IgD-negative memory B cell (primary cell): ENCODE measurements around the gene SLC25A19. TPM values are rescaled to one million over a fixed set of nuclear protein-coding genes. Genes with fewer than 3 reads are reported as not detected.
A peak's percentile ranks its signal among the peaks of the same experiment; 100 is the strongest.
"Not testable (repeated sequence)": the region's sequence is repeated elsewhere in the genome, so short reads cannot be mapped to it uniquely, and the experiment has no call there.

Experiments used
- H3K27ac Mint-ChIP-seq, 3 donors: one replicate each; pipeline ENCODE4 v1.8.0; 2020 to 2022; ENCODE audit warnings: mild to moderate bottlenecking in 3 of 3, mixed read lengths in 3 of 3, moderate library complexity in 1 of 3
- H3K27me3 Mint-ChIP-seq: one replicate; pipeline ENCODE4 v1.8.0; 2021; ENCODE audit warnings: mixed read lengths
- H3K36me3 Mint-ChIP-seq: one replicate; pipeline ENCODE4 v1.8.0; 2020; ENCODE audit warnings: mild to moderate bottlenecking, mixed read lengths
- H3K4me1 Mint-ChIP-seq, 3 donors: one replicate each; pipeline ENCODE4 v1.8.0; 2020 to 2022; ENCODE audit warnings: mixed read lengths in 3 of 3, mild to moderate bottlenecking in 1 of 3
- H3K4me3 Mint-ChIP-seq, 4 donors: one replicate each; pipeline ENCODE4 v1.8.0; 2020 to 2022; ENCODE audit warnings: mild to moderate bottlenecking in 4 of 4, mixed read lengths in 4 of 4, moderate library complexity in 3 of 4
- H3K9me3 Mint-ChIP-seq, 3 donors: one replicate each; pipeline ENCODE4 v1.8.0; 2020 to 2021; ENCODE audit warnings: mixed read lengths in 3 of 3, mild to moderate bottlenecking in 1 of 3
- polyA plus RNA-seq: library from polyadenylated mRNA; unstranded; fragments of 300-500 nt; fragmentation: Illumina TruSeq; gene quantifications from one replicate; pipeline ENCODE4 v1.2.3, GENCODE V29; 2021

SLC25A19 gene
- polyA plus RNA-seq, 1 donor from 2014 or later, result 22.0 TPM

DNA sequence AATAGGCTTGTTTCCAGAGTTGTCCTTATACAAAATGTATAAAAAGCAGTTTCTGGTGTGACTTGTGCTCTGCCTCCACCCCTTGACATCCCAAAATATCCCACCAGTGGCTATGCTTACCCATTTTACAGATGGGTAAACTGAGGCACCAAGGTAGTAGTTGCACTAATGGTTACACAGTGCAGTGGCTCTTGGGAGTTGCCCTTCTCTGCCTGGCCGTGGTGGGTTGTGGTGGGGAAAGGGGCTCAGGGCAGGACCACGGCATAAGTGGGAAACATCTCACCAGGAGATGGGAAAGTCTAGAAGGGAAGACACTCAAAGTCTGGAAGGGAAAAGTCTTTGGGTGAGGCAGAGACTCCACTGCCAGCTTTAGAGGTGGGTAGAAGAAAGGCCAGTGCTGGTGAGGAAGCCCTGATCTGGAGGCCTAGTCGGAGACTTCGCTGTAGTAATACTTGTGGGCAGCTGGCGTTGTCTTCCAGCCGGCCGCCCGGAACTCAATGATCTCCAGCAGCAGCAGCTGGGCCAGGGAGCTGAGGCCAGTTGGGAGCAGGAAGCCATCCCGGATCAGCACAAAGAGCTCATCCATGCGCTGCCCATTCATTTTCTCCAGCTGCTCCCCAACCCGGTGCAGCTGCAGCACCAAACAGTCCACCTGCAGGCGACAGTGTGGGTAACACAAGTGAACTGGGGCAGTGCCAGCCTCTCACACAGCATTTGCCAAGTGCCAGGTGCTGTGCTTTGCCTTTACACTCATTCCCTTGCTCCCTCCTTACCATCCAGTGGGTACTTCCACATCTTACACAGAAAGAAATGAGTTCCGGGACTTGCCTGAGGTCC lies 22.7 kb downstream of the SLC25A19 start:
- peaks cover 3% of the 10 kb centered on the region for H3K36me3 Mint-ChIP-seq
- no peaks in the 10 kb centered on the region for H3K9me3 Mint-ChIP-seq
- no peaks in the 10 kb centered on the region for H3K27me3 Mint-ChIP-seq
- H3K4me3 Mint-ChIP-seq, result peak overlapping the region in 1 of 4 donors; percentile 79
- H3K27ac Mint-ChIP-seq, result peak overlapping the region in 2 of 3 donors; percentile 55 to 75
- peaks cover 13 to 20% (median 16%) of the 10 kb centered on the region in 3 donors for H3K4me1 Mint-ChIP-seq

DNA sequence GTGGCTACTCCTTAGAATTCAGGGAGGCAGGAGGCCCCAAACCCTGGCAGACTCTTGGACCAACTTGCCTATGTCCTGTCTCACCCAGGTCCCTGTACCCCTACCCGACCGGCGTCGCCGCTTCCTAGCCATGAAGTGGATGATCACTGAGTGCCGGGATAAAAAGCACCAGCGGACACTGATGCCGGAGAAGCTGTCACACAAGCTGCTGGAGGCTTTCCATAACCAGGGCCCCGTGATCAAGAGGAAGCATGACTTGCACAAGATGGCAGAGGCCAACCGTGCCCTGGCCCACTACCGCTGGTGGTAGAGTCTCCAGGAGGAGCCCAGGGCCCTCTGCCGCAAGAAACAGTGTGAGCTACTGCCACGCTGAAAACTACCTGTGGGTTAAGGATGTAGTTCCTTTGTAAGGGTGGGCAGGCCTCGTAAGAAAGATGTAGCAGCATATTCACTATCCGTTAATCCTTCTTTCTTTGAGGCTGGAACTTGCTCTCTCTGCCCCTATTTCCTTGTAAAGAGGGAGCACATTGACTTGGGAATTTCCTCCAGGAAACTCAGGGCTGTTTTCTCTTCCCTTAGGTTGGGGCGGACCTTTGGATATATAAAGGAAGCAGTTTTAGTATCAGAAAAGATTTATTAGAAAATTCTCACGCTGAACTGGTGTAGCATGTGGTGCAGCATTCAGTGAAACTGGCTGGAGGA lies 23.5 kb downstream of the SLC25A19 start:
- H3K36me3 Mint-ChIP-seq, result peaks cover 3% of the 10 kb centered on the region
- peaks cover 13 to 26% (median 18%) of the 10 kb centered on the region in 3 donors for H3K4me1 Mint-ChIP-seq
- H3K9me3 Mint-ChIP-seq, result no peaks in the 10 kb centered on the region
- H3K4me3 Mint-ChIP-seq, result peak overlapping the region in 1 of 4 donors; percentile 79
- no peaks in the 10 kb centered on the region for H3K27me3 Mint-ChIP-seq
- peak overlapping the region in 1 of 3 donors; percentile 75 for H3K27ac Mint-ChIP-seq

DNA sequence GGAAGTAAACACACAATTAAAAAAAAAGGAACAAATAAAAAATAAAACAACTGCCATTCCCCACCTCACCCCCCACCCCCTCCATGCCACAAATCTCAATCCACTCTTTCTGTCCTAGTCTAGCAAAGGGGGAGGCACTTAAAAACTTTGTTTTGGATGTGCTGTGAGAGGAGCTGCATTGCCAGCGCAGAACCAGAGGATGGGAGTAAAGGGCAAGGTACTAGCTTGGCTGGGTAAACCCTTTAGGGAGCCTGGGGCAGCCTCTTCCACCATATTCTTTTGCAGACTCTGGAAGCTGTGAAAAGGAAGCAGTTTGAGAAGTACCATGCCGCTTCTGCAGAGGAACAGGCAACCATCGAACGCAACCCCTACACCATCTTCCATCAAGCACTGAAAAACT lies 26.2 kb downstream of the SLC25A19 start:
- H3K4me3 Mint-ChIP-seq, result peak overlapping the region; percentile 47 to 98 (median 88)
- peak overlapping the region in 2 of 3 donors; percentile 99 to 100 for H3K27ac Mint-ChIP-seq
- H3K9me3 Mint-ChIP-seq, result no peaks in the 10 kb centered on the region
- H3K36me3 Mint-ChIP-seq, result peaks cover 3% of the 10 kb centered on the region
- no peaks in the 10 kb centered on the region for H3K27me3 Mint-ChIP-seq
- peaks cover 26 to 33% (median 28%) of the 10 kb centered on the region in 3 donors for H3K4me1 Mint-ChIP-seq

DNA sequence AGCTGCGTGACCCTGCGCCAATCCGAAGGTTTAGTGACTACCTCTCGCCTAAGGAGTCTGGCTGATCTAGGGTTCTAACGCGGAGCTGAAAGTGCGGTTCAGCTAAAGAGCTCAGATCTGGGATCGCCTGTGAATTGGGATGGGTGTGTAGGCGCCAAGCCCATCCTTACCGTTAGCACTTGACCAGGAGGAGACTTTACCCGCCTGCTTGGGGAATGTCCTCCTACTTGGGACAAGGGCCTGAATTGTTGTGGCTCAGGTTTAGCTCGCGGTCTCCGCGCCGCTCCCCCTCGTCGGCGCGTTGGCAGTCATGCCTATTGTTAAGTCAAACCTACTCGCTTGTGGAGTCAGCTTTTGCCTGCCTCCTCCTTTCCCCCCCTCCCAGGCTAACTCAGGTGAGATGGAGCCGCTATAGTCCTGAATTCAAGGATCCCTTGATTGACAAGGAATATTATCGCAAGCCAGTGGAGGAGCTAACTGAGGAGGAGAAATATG lies 27.1 kb downstream of the SLC25A19 start:
- H3K27ac Mint-ChIP-seq, result peak overlapping the region; percentile 99 to 100 (median 100)
- peaks cover 27 to 33% (median 33%) of the 10 kb centered on the region in 3 donors for H3K4me1 Mint-ChIP-seq
- peak overlapping the region; percentile 97 to 100 (median 99) for H3K4me3 Mint-ChIP-seq
- H3K9me3 Mint-ChIP-seq, result no peaks in the 10 kb centered on the region
- peaks cover 3% of the 10 kb centered on the region for H3K36me3 Mint-ChIP-seq
- H3K27me3 Mint-ChIP-seq, result no peaks in the 10 kb centered on the region

DNA sequence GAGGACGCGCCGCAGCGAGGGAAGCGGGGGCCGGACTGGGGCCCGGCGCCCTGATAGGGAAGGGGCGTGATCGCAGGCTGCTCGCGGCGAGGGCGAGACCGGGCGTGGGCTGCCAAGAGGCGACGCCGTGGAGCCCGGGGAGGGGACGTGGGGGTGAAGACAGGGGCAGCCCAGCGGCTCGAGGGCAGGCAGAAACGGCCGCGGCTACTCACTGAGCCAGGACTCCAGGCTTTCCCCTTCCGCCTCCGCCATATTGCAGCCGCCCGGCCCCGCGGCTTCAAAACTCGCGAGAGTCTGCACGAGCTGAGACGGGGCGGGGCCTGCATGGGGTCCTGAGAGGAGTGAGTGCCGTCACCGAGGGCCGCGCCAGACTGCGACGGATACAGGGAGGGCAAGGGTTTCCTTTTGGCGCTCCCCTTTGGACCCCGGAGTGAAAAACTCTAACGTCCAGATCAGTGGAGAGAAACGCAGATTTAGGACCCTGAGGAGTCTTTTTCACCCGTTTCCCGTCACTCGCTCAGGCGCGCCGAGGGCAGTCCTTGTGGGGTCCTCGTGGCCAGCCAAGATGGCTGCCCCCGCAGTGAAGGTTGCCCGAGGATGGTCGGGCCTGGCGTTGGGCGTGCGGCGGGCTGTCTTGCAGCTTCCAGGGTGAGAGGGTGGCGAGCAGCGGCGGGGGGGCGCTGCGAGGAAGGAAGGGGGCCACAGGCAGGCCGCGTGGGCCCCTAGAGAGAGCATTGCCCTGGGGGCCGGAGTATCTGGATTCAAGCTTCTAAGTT lies 27.7 kb downstream of the SLC25A19 start, which contains the start of the genes GGA3 and MRPS7:
GGA3 (minus strand) TSS at position 271 of the 776 bp plus-strand sequence; CDS start at position 252, 19 bp downstream.
MRPS7 (plus strand) TSS at position 544 of the 776 bp plus-strand sequence; CDS start at position 566, 22 bp downstream.
- Mint-ChIP-seq H3K4me3 (peak within 1 kb of the TSS; percentile 97 to 100 (median 99)), H3K27me3 (no peaks in the 10 kb centered on the region), H3K4me1 (peaks cover 30 to 37% (median 33%) of the 10 kb centered on the region in 3 donors), H3K27ac (peak within 1 kb of the TSS; percentile 99 to 100 (median 100)), H3K9me3 (no peaks in the 10 kb centered on the region), H3K36me3 (no peaks in the 10 kb centered on the region)

DNA sequence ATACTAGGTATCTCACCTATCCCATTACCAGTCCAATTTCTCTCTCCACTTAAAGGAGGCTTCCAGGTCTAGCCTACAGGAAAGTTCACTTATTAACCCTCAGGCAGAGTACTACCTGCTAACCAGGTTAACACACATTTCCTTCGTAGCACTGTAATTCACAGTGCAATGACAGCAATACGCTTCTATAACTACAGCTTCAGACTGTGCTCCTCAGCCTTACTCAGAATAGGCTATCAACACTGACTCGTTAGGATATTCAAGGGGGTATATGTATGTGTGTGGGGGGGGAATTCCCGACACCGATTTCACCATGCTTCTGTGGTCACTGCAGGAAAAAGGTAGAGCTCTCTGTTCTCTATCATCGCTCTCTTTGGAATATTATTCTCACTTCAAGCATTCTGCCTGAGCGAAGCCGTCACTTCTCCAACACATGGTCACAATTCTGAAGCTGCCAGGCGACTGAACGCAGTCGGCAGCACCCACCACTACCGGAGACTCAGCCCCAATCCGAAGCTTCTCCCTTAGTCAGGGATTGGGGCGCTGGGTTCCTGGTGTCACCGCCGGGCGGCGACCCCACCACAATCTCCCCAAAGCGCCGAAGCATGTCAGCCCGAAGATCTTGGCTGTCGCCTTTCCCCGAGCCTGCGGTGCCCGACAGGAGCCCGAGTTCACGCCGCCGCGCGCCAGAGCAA lies 28.4 kb downstream of the SLC25A19 start:
- H3K4me3 Mint-ChIP-seq, result peak overlapping the region; percentile 97 to 100 (median 99)
- H3K36me3 Mint-ChIP-seq, result no peaks in the 10 kb centered on the region
- H3K27me3 Mint-ChIP-seq, result no peaks in the 10 kb centered on the region
- H3K9me3 Mint-ChIP-seq, result no peaks in the 10 kb centered on the region
- peaks cover 33 to 40% (median 37%) of the 10 kb centered on the region in 3 donors for H3K4me1 Mint-ChIP-seq
- H3K27ac Mint-ChIP-seq, result peak overlapping the region; percentile 99 to 100 (median 100)

DNA sequence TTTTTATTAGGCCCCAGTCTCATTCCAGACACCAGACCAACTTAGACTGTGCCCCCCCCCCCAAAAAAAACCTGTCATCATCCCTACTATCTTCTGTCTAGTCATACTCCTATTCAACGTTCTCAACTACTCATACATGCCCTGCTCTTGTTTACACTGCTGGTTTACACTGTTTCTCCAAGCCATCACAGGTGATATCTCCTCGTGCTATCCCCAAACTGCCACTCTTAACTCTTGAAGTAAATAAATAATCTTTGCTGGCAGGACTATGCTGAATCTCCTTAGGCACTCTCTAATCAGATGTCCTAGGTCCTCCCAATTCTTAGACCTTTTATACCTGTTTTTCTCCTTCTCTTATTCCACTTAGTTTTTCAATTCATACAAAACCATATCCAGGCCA lies 32.0 kb downstream of the SLC25A19 start:
- not testable (repeated sequence) for H3K27me3 Mint-ChIP-seq, H3K9me3 Mint-ChIP-seq, H3K36me3 Mint-ChIP-seq
- H3K4me1 Mint-ChIP-seq, result peaks cover 43 to 53% (median 44%) of the 10 kb centered on the region in 3 donors
- H3K27ac Mint-ChIP-seq, result peak overlapping the region in 2 of 3 donors; percentile 65 to 75
- peak overlapping the region in 1 of 4 donors; percentile 58 for H3K4me3 Mint-ChIP-seq

DNA sequence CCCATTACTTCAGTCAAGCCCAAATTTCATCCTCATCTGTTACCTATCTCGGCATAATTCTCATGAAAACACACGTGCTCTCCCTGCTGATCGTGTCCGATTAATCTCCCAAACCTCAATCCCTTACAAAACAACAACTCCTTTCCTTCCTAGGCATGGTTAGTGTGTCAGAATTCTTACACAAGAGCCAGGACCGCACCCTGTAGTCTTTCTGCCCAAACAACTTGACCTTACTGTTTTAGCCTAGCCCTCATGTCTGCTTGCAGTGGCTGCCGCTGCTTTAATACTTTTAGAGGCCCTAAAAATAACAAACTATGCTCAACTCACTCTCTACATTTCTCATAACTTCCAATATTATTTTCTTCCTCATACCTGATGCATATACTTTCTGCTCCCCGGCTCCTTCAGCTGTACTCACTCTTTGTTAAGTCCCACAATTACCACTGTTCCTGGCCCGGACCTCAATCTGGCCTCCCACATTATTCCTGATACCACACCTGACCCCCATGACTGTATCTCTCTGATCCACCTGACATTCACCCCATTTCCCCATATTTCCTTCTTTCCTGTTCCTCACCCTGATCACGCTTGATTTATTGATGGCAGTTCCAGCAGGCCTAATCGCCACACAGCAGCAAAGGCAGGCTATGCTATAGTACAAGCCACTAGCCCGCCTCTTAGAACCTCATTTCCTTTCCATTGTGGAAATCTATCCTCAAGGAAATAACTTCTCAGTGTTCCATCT lies 33.1 kb downstream of the SLC25A19 start:
- H3K36me3 Mint-ChIP-seq, H3K4me3 Mint-ChIP-seq, H3K27me3 Mint-ChIP-seq, H3K9me3 Mint-ChIP-seq: not testable (repeated sequence)
- peak overlapping the region; percentile 18 to 75 (median 45) for H3K27ac Mint-ChIP-seq
- H3K4me1 Mint-ChIP-seq, result peaks cover 41 to 62% (median 52%) of the 10 kb centered on the region in 3 donors

DNA sequence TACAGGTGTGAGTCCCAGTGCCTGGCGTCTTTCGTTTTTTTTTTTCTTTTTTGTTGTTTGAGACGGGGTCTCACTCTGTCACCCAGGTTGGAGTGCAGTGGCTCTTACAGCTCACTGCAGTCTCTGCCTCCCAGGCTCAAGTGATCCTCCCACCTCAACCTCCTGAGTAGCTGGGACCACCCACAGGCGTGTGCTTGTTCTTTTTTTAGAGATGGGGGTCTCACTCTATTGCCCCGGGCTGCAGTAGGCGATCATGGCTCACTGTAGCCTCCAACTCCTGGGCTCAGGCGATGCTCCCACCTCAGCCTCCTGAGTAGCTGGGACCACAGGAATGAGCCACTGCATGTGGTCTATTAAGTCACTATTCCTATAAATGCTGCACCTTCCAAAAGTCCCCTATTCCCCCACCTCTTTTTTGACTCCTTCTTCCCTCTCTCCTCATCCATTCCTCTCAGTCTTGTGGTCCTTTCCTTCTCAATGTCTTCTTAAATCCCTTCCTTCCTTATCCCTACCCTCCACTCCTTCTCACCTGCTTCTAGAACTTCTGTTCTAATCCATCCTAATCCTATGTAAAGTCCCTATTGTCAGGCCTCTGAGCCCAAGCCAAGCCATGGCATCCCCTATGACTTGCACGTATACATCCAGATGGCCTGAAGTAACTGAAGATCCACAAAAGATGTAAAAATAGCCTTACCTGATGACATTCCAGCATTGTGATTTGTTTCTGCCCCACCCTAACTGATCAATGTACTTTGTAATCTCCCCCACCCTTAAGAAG lies 37.0 kb downstream of the SLC25A19 start:
- Mint-ChIP-seq H3K4me3 (peak overlapping the region in 3 of 4 donors; percentile 32 to 84 (median 82)), H3K9me3 (no peaks in the 10 kb centered on the region), H3K36me3 (no peaks in the 10 kb centered on the region), H3K27me3 (no peaks in the 10 kb centered on the region), H3K4me1 (peaks cover 35 to 50% (median 47%) of the 10 kb centered on the region in 3 donors), H3K27ac (peak overlapping the region; percentile 90 to 92 (median 90))

DNA sequence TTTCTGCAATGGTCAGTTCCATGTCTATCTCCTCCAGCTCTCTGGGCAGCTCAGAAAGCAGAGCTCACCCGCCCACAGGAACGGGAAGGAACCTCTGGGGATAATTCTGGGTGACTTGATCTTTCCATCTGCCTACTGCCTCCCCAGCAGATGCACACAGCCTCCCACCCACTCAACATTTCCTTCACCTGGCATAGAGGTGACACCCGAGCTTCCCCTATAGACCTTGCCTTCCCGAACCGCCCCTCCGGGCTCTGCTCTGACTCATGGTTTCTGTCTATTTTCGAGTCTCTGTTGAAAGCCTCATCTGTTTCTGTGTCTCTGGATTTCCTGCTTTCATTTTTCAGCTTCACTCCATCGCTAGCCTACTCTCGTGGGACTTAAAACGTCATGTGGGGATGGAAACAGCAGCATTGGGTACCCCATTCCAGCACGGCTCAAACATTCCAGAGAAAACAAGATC lies 39.2 kb downstream of the SLC25A19 start:
- Mint-ChIP-seq H3K27ac (peak overlapping the region; percentile 85 to 92 (median 88)), H3K9me3 (no peaks in the 10 kb centered on the region), H3K27me3 (no peaks in the 10 kb centered on the region), H3K36me3 (no peaks in the 10 kb centered on the region), H3K4me1 (peaks cover 33 to 46% (median 42%) of the 10 kb centered on the region in 3 donors), H3K4me3 (peak overlapping the region; percentile 31 to 90 (median 78))

DNA sequence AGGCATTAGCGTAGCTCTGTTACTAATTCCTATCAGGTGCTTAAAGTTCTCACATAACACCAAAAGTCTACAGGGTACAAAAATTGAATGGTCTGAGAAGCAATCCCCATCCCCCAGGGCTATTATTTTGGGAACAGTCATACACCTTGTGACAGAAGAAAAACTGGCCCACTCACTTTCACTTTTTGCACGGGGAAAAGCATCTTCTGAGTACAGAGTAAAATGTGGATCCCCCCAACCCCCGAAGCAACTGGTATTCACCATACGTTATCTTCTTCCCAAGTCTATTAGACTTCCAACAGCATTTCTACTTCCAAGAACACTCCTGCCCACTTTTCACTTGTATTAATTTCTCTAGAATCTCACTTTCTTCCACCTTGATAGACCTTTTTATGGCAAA lies 39.7 kb downstream of the SLC25A19 start:
- Mint-ChIP-seq H3K4me1 (peaks cover 36 to 50% (median 43%) of the 10 kb centered on the region in 3 donors), H3K27me3 (no peaks in the 10 kb centered on the region), H3K27ac (peak overlapping the region; percentile 85 to 92 (median 88)), H3K4me3 (peak overlapping the region in 3 of 4 donors; percentile 70 to 90 (median 85)), H3K36me3 (peaks cover under 1% of the 10 kb centered on the region), H3K9me3 (no peaks in the 10 kb centered on the region)

DNA sequence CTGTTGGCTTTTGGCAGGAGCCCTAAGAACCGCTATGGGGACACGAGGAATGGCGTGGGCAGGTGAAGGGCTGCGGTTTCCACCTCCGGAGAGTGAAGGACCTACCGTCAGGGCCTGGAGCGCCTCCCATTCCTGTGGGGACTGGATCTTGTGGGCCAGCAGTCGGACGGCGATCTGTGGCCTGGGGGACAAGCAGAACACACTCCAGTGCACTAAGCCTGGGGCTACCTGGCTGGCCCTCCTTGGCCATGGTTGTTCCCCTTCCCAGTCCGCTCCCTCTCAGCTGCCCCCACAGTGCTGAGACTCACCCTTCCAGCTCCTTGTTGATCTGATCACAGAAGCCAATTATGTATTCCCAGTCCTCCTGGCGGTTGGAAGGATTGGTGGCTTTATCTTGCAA lies 42.8 kb downstream of the SLC25A19 start:
- peaks cover 34 to 50% (median 39%) of the 10 kb centered on the region in 3 donors for H3K4me1 Mint-ChIP-seq
- H3K9me3 Mint-ChIP-seq, result no peaks in the 10 kb centered on the region
- H3K4me3 Mint-ChIP-seq, result peak overlapping the region in 1 of 4 donors; percentile 75
- peak overlapping the region; percentile 39 to 97 (median 82) for H3K27ac Mint-ChIP-seq
- H3K27me3 Mint-ChIP-seq, result no peaks in the 10 kb centered on the region
- peaks cover 2% of the 10 kb centered on the region for H3K36me3 Mint-ChIP-seq
